SH-SY5Y (cell line): Measurements from ENCODE around the gene COL4A6.

ENCODE experiments used
- GATA2 ChIP-seq: IDR thresholded peaks from 2 replicates; pipeline ENCODE4 v1.6.1; 2011; ENCODE audit warnings: mild to moderate bottlenecking, low read depth, low read length
- GATA3 ChIP-seq: IDR thresholded peaks from 2 replicates; pipeline ENCODE4 v1.6.1; 2011; ENCODE audit warnings: low read depth, mild to moderate bottlenecking, low read length, moderate library complexity

DNA sequence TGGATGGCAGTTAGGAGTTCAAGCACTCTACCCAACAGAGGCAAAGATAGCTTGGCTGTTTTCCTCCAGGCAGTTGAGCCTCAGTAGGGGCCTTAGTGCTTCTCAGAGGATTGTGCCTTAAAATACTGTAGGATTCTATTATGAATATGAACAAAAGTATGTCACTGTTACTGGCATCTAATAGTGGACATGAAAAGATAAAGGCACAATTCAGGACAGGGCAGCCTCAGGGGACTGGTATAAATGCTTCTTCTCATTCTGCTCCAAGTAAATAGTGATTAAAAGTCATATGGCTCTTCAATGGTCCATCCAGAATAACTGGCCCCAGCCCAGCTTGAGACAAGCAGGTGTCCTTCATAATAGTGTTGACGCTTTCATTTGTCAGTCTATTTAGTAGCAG, 17.7 kb downstream of the COL4A6 start:
- no peak for TF ChIP-seq GATA2
- TF ChIP-seq GATA3, result no peak
